ENCODE data around the gene TNS3.
"Not testable (repeated sequence)": the region's sequence is repeated elsewhere in the genome, so short reads cannot be mapped to it uniquely, and the experiment has no call there.

The TNS3 gene

DNA sequence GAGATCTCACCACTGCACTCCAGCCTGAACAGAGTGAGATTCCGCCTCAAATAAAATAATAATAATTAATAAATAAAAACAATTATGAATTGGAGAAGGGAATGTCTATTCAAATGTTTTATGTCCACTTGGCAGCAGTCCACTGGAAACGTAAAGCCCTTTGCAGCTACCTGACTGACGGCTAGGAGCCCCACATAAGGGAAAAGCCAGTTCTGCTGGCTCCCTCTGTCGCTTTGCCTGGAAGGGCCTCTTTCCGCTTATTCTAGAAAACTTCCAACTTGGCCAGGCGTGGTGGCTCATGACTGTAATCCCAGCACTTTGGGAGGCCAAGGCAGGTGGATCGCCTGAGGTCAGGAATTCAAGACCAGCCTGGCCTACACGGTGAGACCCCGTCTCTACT is 6.1 kb upstream of the TNS3 start:
- ChIA-PET CTCF (no interaction called here), POLR2A (no interaction called here)
- no peak for DNase-seq (ENCODE audit: extremely low spot score)
- TF ChIP-seq, protein P1, sequence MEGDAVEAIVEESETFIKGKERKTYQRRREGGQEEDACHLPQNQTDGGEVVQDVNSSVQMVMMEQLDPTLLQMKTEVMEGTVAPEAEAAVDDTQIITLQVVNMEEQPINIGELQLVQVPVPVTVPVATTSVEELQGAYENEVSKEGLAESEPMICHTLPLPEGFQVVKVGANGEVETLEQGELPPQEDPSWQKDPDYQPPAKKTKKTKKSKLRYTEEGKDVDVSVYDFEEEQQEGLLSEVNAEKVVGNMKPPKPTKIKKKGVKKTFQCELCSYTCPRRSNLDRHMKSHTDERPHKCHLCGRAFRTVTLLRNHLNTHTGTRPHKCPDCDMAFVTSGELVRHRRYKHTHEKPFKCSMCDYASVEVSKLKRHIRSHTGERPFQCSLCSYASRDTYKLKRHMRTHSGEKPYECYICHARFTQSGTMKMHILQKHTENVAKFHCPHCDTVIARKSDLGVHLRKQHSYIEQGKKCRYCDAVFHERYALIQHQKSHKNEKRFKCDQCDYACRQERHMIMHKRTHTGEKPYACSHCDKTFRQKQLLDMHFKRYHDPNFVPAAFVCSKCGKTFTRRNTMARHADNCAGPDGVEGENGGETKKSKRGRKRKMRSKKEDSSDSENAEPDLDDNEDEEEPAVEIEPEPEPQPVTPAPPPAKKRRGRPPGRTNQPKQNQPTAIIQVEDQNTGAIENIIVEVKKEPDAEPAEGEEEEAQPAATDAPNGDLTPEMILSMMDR (IDR thresholded peaks at IDR 0.05; ENCODE audit: control extremely low read depth, extremely low read depth, low read depth, missing control alignments), result no peak

GRCh38 chr7:47587351-47587750 is 5.4 kb upstream of the TNS3 start:
- DNase-seq (ENCODE audit: extremely low spot score), result no peak
- ChIA-PET CTCF (no interaction called here), POLR2A (no interaction called here)
- TF ChIP-seq, protein P1 (IDR thresholded peaks at IDR 0.05; ENCODE audit: control extremely low read depth, extremely low read depth, low read depth, missing control alignments), result no peak

- DNase-seq (ENCODE audit: extremely low spot score), result no peak
- CTCF ChIA-PET, result no interaction called here
- TF ChIP-seq, protein P1 (IDR thresholded peaks at IDR 0.05; ENCODE audit: control extremely low read depth, extremely low read depth, low read depth, missing control alignments), result no peak
- POLR2A ChIA-PET, result no interaction called here
These were observed 5.0 kb upstream of the TNS3 start for GRCh38 chr7:47586925-47587324.

- POLR2A ChIA-PET; DNase-seq (ENCODE audit: extremely low spot score): not testable (repeated sequence)
- CTCF ChIA-PET, result interaction anchor here (1.7 kb wide), 1 partner anchor 9 kb away, joined by 3 read pairs; no protein-coding TSS in a partner anchor
These were observed 4.3 kb upstream of the TNS3 start for GRCh38 chr7:47586161-47586670.

DNA sequence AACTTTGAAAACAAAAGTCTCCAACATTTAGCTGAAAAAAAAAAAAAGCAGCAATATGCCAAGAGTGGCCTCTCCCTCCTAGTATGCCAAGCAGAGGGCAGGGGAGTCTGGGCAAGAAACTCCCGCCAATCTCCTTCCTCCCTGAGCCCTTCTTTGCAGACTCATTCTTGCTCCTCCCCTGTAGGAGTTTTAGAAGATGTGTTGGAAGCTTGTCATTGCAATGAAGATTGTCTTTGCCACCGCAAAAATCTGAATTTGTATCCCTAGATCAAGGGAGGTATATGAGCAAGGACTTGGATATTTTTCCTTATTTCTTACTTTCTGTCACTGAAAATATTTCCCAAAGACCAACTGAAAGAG is 2.6 kb upstream of the TNS3 start:
- DNase-seq (ENCODE audit: extremely low spot score), result no peak
- TF ChIP-seq, protein P1 (IDR thresholded peaks at IDR 0.05; ENCODE audit: control extremely low read depth, extremely low read depth, low read depth, missing control alignments), result no peak
- ChIA-PET POLR2A (no interaction called here), CTCF (interaction anchor here (0.8 to 1.1 kb wide), 2 partner anchors 13 to 46 kb away, joined by 3 read pairs; no protein-coding TSS in a partner anchor)

- ChIA-PET CTCF (interaction anchor here (0.8 kb wide), 1 partner anchor 12 kb away, joined by 3 read pairs; no protein-coding TSS in a partner anchor), POLR2A (no interaction called here)
- no peak for DNase-seq (ENCODE audit: extremely low spot score)
- TF ChIP-seq, protein P1 (IDR thresholded peaks at IDR 0.05; ENCODE audit: control extremely low read depth, extremely low read depth, low read depth, missing control alignments), result no peak
These were observed 2.0 kb upstream of the TNS3 start for GRCh38 chr7:47583739-47584535.

Measured in GM10248 (cell line).